Transverse colon (tissue), 4 donors: ENCODE data around the gene SMAD2. TPM values are rescaled to one million over a fixed set of nuclear protein-coding genes. Genes with fewer than 3 reads are reported as not detected.

Source experiments
- DNase-seq: peaks from one replicate; pipeline ENCODE4 v3.0.0-alpha.2; 2019
- H3K27ac ChIP-seq, 4 donors: fragments of 200-600 bp; sonication (generic); 2 replicates each; pipeline ENCODE4 v1.5.1; 2016 to 2018; ENCODE audit warnings: inconsistent platforms in 4 of 4
- H3K27me3 ChIP-seq: fragments of 200-600 bp; sonication (generic); 2 replicates; pipeline ENCODE4 v1.5.1; 2017; ENCODE audit warnings: inconsistent platforms
- H3K36me3 ChIP-seq, 4 donors: fragments of 200-600 bp; sonication (generic); 2 replicates each; pipeline ENCODE4 v1.5.1; 2017 to 2019; ENCODE audit warnings: inconsistent platforms in 4 of 4
- H3K4me1 ChIP-seq, 4 donors: fragments of 200-600 bp; sonication (generic); 2 replicates each; pipeline ENCODE4 v1.5.1; 2017 to 2020; ENCODE audit warnings: inconsistent platforms in 4 of 4
- H3K4me3 ChIP-seq, 4 donors: fragments of 200-600 bp; sonication (generic); 1 replicate in 1 of 4; 2 replicates in 3 of 4; pipeline versions ENCODE4 v1.5.1 to v1.6.1; 2017 to 2019; ENCODE audit warnings: inconsistent platforms in 4 of 4
- H3K9me3 ChIP-seq, 2 donors: fragments of 200-600 bp; sonication (generic); 2 replicates each; pipeline ENCODE4 v1.5.1; 2017 to 2019; ENCODE audit warnings: inconsistent platforms in 2 of 2
- EP300 ChIP-seq: sonication (generic); formaldehyde crosslinking; IDR thresholded peaks from one replicate; pipeline ENCODE4 v1.6.1; 2017; ENCODE audit warnings: antibody characterized with exemption, low read depth
- POLR2A ChIP-seq: fragments of 450-650 bp; IDR thresholded peaks from one replicate; pipeline ENCODE4 v1.6.1; 2016; ENCODE audit warnings: antibody characterized with exemption, mild to moderate bottlenecking, moderate library complexity
- POLR2AphosphoS5 ChIP-seq, 3 donors: sonication (generic); formaldehyde crosslinking; IDR thresholded peaks; one replicate each; pipeline ENCODE4 v1.6.1; 2016; ENCODE audit warnings: antibody characterized with exemption in 3 of 3
- WGBS, 2 donors: methylation state at CpG; one replicate each; pipeline ENCODE4 v1.1.5; 2018; ENCODE audit warnings: low coverage in 1 of 2; 5-methylcytosine and 5-hydroxymethylcytosine counted together
- in situ Hi-C, 4 donors: fragments of 200-750 bp; cut with MboI; loops; one replicate each; pipeline versions ENCODE4 v1.15.0 to v1.15.1; 2017; ENCODE audit warnings: low sequenced_read_pairs in 3 of 4, low pct_ligation_motif_present in 1 of 4, low pct_unique_long_range_greater_than_20kb in 1 of 4
- intact Hi-C: fragments of 100-400 bp; cut with DNase I; formaldehyde crosslinking; loops from one replicate; pipeline ENCODE4 v1.15.1; 2023; ENCODE audit warnings: low total_unique reads
- total RNA-seq, 4 donors: library from RNA; depleted of rRNA; stranded (reverse); fragments of >200 nt; gene quantifications; one replicate each; pipeline ENCODE4 v1.1.0, GENCODE V29; 2016
- TF ChIP-seq, protein P1 (sequence below), 5 experiments: fragments of 200-600 bp in 3 of 5; fragments of 450-650 bp in 2 of 5; sonication (generic) in 3 of 5; IDR thresholded peaks; 1 replicate in 2 of 5; 2 replicates in 3 of 5; pipeline ENCODE4 v1.5.1; 2016 to 2017; ENCODE audit warnings: antibody characterized with exemption in 5 of 5, inconsistent platforms in 3 of 5, mild to moderate bottlenecking in 2 of 5, moderate library complexity in 1 of 5

SMAD2 gene
- total RNA-seq, 4 donors from 2014 or later: 17.9 to 68.8 (median 43.9) TPM

DNA sequence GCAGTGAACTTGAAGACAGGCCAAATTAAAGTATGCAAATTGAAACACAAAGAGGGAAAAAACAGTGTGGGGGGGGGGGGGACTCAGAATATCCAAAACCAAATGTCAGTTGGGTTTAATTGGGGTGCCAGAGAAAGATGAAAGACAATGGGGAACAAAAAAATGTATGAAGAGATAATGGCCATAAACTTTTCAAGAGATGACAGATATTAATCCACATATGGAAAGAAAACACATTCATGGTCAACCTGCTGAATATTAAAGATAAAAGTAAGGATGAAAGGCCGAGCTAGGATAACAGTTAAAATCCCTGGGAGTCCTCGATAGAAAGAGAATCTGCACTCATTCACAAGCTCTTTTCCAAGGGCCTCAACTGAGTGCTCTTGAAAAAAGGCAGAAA, 26.6 kb downstream of the SMAD2 start:
- H3K4me3 ChIP-seq: no peak overlapping the region
- 95 to 100% methylated on average over 2 of the region's 2 CpGs for WGBS, 2 donors
- H3K36me3 ChIP-seq: no peaks in the 10 kb centered on the region
- intact Hi-C loops: no loop called here
- H3K27me3 ChIP-seq: no peaks in the 10 kb centered on the region
- H3K4me1 ChIP-seq: peaks cover 0 to 31% (median 20%) of the 10 kb centered on the region in 4 donors
- in situ Hi-C loops: no loop called here
- no peak for DNase-seq
- H3K27ac ChIP-seq: no peak overlapping the region
- peaks cover 0 to 7% of the 10 kb centered on the region in 2 donors for H3K9me3 ChIP-seq
- TF ChIP-seq POLR2AphosphoS5 (IDR thresholded peaks at IDR 0.05): no peak
- no peak for TF ChIP-seq EP300
- no peak for TF ChIP-seq POLR2A

DNA sequence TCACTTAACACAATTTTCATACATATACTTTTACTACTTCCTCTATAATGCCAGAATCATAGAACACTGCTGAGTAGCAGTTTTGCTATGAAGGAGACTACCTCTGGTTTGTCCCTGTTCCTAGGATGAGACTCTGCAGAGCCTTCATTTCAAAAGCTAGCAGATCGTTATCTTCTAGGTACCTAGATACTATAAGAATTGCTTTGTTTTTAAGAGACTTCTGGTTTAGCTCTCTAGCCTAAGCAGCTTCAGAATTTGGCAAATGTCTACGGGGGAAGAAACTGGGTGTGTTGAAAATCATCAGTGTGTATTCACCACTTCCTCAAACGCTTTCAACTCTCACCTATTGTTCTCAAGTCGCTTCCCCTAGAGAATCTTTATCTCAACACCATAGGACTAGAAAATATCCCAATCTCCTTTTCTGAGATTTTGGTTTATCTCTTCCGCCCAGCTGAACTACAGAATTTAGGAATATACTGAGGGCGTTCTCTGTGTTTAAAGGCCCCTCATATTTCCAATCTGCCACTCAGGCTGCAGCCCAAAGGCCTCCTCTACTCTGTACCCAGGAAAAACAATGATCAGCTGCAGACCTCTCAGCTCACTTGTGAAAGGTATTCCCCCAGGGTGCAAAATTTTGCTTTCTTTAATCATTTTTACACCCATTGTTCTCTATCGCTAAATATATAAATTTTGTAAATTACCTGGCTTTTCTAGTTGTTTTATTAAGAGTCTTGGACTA, 28.7 kb downstream of the SMAD2 start:
- 65 to 80% methylated on average over 7 of the region's 7 CpGs for WGBS, 2 donors
- intact Hi-C loops: no loop called here
- H3K4me1 ChIP-seq: peaks cover 0 to 38% (median 16%) of the 10 kb centered on the region in 4 donors
- peak overlapping the region in 2 of 4 donors; percentile 0 to 20 for H3K27ac ChIP-seq
- no peak overlapping the region for H3K4me3 ChIP-seq
- peaks cover 0 to 6% of the 10 kb centered on the region in 2 donors for H3K9me3 ChIP-seq
- in situ Hi-C loops: no loop called here
- H3K36me3 ChIP-seq: no peaks in the 10 kb centered on the region
- no peak for DNase-seq
- TF ChIP-seq, protein P1, sequence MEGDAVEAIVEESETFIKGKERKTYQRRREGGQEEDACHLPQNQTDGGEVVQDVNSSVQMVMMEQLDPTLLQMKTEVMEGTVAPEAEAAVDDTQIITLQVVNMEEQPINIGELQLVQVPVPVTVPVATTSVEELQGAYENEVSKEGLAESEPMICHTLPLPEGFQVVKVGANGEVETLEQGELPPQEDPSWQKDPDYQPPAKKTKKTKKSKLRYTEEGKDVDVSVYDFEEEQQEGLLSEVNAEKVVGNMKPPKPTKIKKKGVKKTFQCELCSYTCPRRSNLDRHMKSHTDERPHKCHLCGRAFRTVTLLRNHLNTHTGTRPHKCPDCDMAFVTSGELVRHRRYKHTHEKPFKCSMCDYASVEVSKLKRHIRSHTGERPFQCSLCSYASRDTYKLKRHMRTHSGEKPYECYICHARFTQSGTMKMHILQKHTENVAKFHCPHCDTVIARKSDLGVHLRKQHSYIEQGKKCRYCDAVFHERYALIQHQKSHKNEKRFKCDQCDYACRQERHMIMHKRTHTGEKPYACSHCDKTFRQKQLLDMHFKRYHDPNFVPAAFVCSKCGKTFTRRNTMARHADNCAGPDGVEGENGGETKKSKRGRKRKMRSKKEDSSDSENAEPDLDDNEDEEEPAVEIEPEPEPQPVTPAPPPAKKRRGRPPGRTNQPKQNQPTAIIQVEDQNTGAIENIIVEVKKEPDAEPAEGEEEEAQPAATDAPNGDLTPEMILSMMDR (IDR thresholded peaks at IDR 0.05): no peak
- no peak for TF ChIP-seq POLR2AphosphoS5 (IDR thresholded peaks at IDR 0.05)
- no peak for TF ChIP-seq EP300
- TF ChIP-seq POLR2A: no peak
- H3K27me3 ChIP-seq: no peaks in the 10 kb centered on the region

DNA sequence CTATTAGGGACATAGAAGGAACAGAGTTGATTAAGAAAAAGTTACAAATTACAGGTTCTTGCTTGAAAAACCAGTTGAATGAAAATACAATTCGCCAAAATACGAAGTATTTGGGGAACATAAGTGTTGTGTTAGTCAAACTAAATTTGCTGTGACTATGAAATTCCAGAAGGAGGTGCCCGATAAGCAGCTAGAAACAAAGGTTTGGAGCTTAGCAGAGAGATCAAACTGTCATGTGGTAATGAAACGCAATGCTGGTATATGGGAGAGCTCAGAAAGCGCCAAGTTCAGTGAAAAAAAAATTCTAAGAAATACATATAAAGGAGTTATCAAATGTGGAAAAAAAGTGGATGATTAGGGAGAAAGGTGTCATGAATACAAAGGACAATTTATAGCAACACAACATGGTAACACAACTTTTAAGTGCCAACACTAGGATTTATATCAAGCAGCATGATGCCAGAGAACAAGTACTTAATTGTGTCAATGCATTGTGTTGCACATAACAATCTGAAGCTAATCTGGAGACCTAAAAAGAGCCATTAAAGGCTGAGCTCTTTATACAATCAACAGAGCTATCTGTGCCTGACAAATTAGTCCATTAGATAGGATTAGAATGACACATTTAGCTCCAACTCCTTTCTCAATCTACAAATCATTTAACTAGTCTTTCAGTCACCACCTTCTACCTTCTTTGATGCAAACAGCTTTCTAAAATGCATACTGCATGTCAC, 31.2 kb downstream of the SMAD2 start:
- peaks cover 0 to 2% (median 0%) of the 10 kb centered on the region in 4 donors for H3K36me3 ChIP-seq
- in situ Hi-C loops (loop anchor here in 1 of 4 donors (25.0 kb wide), 1 partner anchor 112 kb away; no protein-coding TSS in a partner anchor), intact Hi-C loops (no loop called here)
- no peak overlapping the region for H3K27ac ChIP-seq
- DNase-seq: no peak
- no peak overlapping the region for H3K4me3 ChIP-seq
- peaks cover 0 to 38% (median 17%) of the 10 kb centered on the region in 4 donors for H3K4me1 ChIP-seq
- H3K27me3 ChIP-seq: no peaks in the 10 kb centered on the region
- 89 to 97% methylated on average over 5 of the region's 5 CpGs for WGBS, 2 donors
- H3K9me3 ChIP-seq: peaks cover 0 to 2% of the 10 kb centered on the region in 2 donors
- TF ChIP-seq POLR2A (no peak), EP300 (no peak), POLR2AphosphoS5 (IDR thresholded peaks at IDR 0.05) (no peak)
- TF ChIP-seq, protein P1 (IDR thresholded peaks at IDR 0.05): no peak

DNA sequence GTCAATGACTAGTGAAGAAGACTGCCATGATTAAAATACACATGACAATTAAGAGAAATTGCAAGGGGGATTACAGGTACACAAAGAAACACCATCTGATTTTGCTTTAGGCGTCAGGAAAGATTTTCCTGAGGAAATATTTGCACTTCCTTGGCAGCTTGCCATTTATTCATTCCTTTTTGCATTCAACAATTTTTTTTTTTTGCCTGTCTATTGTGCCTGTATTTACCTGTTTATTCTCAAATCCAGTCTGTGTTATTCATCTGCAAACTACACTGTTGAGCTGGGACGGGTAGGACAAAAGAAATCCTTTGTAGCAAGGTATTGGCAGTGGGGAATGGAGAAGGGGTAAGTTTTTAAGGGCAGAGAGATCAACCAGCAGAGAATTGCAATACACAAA, 31.8 kb downstream of the SMAD2 start:
- no peak overlapping the region for H3K27ac ChIP-seq
- no peaks in the 10 kb centered on the region for H3K9me3 ChIP-seq
- no peaks in the 10 kb centered on the region for H3K27me3 ChIP-seq
- 55 to 65% methylated on average over 2 of the region's 2 CpGs for WGBS, 2 donors
- no peak for TF ChIP-seq POLR2AphosphoS5 (IDR thresholded peaks at IDR 0.05)
- TF ChIP-seq, protein P1 (IDR thresholded peaks at IDR 0.05): no peak
- TF ChIP-seq EP300: no peak
- TF ChIP-seq POLR2A: no peak
- no peak for DNase-seq
- H3K36me3 ChIP-seq: peaks cover 0 to 2% (median 0%) of the 10 kb centered on the region in 4 donors
- in situ Hi-C loops: loop anchor here in 1 of 4 donors (25.0 kb wide), 1 partner anchor 111 kb away; no protein-coding TSS in a partner anchor
- H3K4me3 ChIP-seq: no peak overlapping the region
- intact Hi-C loops: no loop called here
- H3K4me1 ChIP-seq: peaks cover 0 to 38% (median 17%) of the 10 kb centered on the region in 4 donors
